Progenitor cell of endocrine pancreas (in vitro differentiated cells): Measurements from ENCODE around the gene SGMS2. TPM values are rescaled to one million over a fixed set of nuclear protein-coding genes. Genes with fewer than 3 reads are reported as not detected.

ENCODE experiments used
- DNase-seq: peaks from one replicate; pipeline ENCODE4 v3.0.0; 2021; ENCODE audit warnings: low spot score; ENCODE audit not compliant: unreplicated experiment
- H3K27ac Mint-ChIP-seq: 2 replicates; pipeline ENCODE4 v1.8.0; 2021; ENCODE audit warnings: mild to moderate bottlenecking, moderate library complexity, mixed read lengths
- H3K27me3 Mint-ChIP-seq: 2 replicates; pipeline ENCODE4 v1.8.0; 2021; ENCODE audit warnings: mixed read lengths
- H3K36me3 Mint-ChIP-seq: 2 replicates; pipeline ENCODE4 v1.8.0; 2022; ENCODE audit warnings: mixed read lengths; ENCODE audit not compliant: insufficient read depth
- H3K4me1 Mint-ChIP-seq: 2 replicates; pipeline ENCODE4 v1.8.0; 2021; ENCODE audit warnings: low read depth, mixed read lengths
- H3K4me3 Mint-ChIP-seq: 2 replicates; pipeline ENCODE4 v1.8.0; 2021; ENCODE audit warnings: low read depth, mild to moderate bottlenecking, moderate library complexity, mixed read lengths
- H3K9me3 Mint-ChIP-seq: 2 replicates; pipeline ENCODE4 v1.8.0; 2021; ENCODE audit warnings: low read depth, mixed read lengths
- CTCF ChIP-seq: fragments of 200-600 bp; sonication (generic); IDR thresholded peaks from one replicate; pipeline ENCODE4 v1.5.0; 2021; ENCODE audit warnings: antibody characterized with exemption, mild to moderate bottlenecking; ENCODE audit not compliant: unreplicated experiment
- total RNA-seq: library from RNA; stranded (reverse); gene quantifications from 2 replicates; pipeline ENCODE4 v1.2.1, GENCODE V29; 2021

SGMS2 gene
- total RNA-seq, 1 donor from 2014 or later: 6.9 TPM

GRCh38 chr4:107931775-107932321, 107.1 kb downstream of the SGMS2 start:
- no peak for TF ChIP-seq CTCF
- H3K9me3 Mint-ChIP-seq: no peaks in the 10 kb centered on the region
- DNase-seq: no peak
- H3K4me3 Mint-ChIP-seq: peak overlapping the region; percentile 77
- H3K4me1 Mint-ChIP-seq: peaks cover 8% of the 10 kb centered on the region
- H3K27me3 Mint-ChIP-seq: peaks cover 51% of the 10 kb centered on the region
- peak overlapping the region; percentile 87 for H3K27ac Mint-ChIP-seq
- peaks cover 2% of the 10 kb centered on the region for H3K36me3 Mint-ChIP-seq

- no peak overlapping the region for H3K4me3 Mint-ChIP-seq
These were observed 110.5 kb downstream of the SGMS2 start for GRCh38 chr4:107935246-107935645.

DNA sequence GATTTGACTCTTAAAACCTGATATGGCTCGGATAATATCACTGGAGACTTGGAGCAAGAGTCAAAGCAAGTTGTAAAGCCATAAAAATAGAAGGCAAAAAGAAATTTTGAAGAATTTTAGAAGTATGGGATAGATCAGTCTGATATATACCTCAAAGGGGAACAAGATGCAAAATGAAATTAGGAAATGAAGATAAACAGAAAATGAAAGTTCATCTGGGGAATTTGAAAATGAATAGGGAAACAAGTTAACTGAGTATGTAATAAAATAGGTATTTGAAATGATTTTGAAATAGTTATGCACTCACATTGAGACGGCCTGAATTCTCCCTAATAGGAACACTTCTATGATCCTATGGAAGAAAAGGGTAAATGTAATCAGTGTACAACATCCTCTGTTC, 112.3 kb downstream of the SGMS2 start:
- no peak for TF ChIP-seq CTCF
- no peak overlapping the region for H3K4me3 Mint-ChIP-seq
- no peak overlapping the region for H3K27ac Mint-ChIP-seq
- peaks cover 3% of the 10 kb centered on the region for H3K4me1 Mint-ChIP-seq
- no peak for DNase-seq
- H3K9me3 Mint-ChIP-seq: peaks cover 3% of the 10 kb centered on the region
- peaks cover 4% of the 10 kb centered on the region for H3K36me3 Mint-ChIP-seq
- peaks cover 20% of the 10 kb centered on the region for H3K27me3 Mint-ChIP-seq

More at GRCh38 chr4:107935246-107935645, 110.5 kb downstream of the SGMS2 start:
- Mint-ChIP-seq H3K4me1 (peaks cover 8% of the 10 kb centered on the region), H3K27me3 (peaks cover 29% of the 10 kb centered on the region), H3K9me3 (peaks cover 3% of the 10 kb centered on the region), H3K27ac (no peak overlapping the region), H3K36me3 (peaks cover 4% of the 10 kb centered on the region)
- no peak for DNase-seq
- no peak for TF ChIP-seq CTCF

- DNase-seq: no peak
- peaks cover 3% of the 10 kb centered on the region for H3K9me3 Mint-ChIP-seq
- peaks cover 4% of the 10 kb centered on the region for H3K36me3 Mint-ChIP-seq
- H3K27ac Mint-ChIP-seq: no peak overlapping the region
- H3K4me3 Mint-ChIP-seq: no peak overlapping the region
- no peak for TF ChIP-seq CTCF
- no peaks in the 10 kb centered on the region for H3K4me1 Mint-ChIP-seq
- H3K27me3 Mint-ChIP-seq: peaks cover 4% of the 10 kb centered on the region
These were observed 114.6 kb downstream of the SGMS2 start for GRCh38 chr4:107939307-107939706.

DNA sequence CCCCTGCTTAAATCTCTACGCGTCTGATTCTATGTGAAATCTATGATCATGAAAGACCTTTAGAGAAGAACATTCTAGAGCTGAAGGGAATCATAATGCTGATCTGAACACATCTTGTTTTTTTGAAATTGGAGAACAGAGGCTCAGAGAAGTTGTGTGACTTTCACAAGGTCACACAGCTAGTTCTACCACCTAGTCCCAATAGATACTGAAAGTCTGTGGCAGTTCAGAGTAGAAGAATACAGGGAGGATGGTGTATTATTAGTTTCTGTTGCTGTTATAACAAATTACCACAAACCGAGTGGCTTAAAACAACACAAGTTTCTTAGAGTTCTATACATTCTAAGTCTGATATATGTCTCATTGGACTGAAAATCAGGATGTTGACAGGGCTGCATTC, 121.1 kb downstream of the SGMS2 start:
- TF ChIP-seq CTCF: no peak
- Mint-ChIP-seq H3K27me3 (no peaks in the 10 kb centered on the region), H3K27ac (no peak overlapping the region), H3K9me3 (no peaks in the 10 kb centered on the region), H3K4me1 (no peaks in the 10 kb centered on the region), H3K36me3 (peaks cover 2% of the 10 kb centered on the region), H3K4me3 (no peak overlapping the region)
- no peak for DNase-seq
